Measurements from ENCODE around the gene TRABD2A.

GRCh38 chr2:84906108-84906899, 25.4 kb upstream of the TRABD2A start:
- TF ChIP-seq, protein P1, sequence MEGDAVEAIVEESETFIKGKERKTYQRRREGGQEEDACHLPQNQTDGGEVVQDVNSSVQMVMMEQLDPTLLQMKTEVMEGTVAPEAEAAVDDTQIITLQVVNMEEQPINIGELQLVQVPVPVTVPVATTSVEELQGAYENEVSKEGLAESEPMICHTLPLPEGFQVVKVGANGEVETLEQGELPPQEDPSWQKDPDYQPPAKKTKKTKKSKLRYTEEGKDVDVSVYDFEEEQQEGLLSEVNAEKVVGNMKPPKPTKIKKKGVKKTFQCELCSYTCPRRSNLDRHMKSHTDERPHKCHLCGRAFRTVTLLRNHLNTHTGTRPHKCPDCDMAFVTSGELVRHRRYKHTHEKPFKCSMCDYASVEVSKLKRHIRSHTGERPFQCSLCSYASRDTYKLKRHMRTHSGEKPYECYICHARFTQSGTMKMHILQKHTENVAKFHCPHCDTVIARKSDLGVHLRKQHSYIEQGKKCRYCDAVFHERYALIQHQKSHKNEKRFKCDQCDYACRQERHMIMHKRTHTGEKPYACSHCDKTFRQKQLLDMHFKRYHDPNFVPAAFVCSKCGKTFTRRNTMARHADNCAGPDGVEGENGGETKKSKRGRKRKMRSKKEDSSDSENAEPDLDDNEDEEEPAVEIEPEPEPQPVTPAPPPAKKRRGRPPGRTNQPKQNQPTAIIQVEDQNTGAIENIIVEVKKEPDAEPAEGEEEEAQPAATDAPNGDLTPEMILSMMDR (IDR thresholded peaks at IDR 0.05; ENCODE audit: borderline replicate concordance, extremely low read depth, low read length, poor library complexity, severe bottlenecking) = no peak
- no peak for TF ChIP-seq EZH2 (IDR thresholded peaks at IDR 0.05; ENCODE audit: borderline replicate concordance, low read depth, low read length, severe bottlenecking)

Data from DND-41 (cell line).